Measurements from ENCODE around the gene PPP2R2C.

Gene PPP2R2C

DNA sequence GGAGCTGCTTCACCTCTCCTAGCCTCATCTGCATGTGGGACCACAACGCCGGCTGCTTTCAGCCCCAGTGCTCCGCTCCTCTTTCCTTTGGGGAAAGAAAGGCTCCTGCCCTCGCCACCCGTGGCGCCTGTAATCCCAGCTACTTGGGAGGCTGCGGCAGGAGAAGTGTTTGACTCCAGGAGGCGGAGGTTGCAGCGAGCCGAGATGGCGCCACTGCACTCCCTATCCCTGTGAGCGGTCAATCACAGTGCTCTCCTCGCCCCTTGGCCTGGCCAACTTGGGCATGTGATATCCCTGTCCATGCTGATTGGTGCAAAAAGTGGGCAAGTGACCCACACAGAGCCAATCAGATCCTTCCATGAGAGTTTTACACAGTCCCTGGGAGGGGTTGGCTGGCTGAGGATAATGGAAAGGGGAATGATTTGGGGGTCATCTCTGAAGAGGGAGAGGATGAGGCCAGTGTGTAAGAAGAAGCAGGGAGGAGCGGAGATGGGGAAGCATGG lies 146.6 kb downstream of the PPP2R2C start:
- CTCF ChIA-PET, result interaction anchor here (6.1 kb wide), 1 partner anchor 75 kb away, joined by 87 read pairs; no protein-coding TSS in a partner anchor
- POLR2A ChIA-PET (ENCODE audit: low non-redundant PET), result no interaction called here

DNA sequence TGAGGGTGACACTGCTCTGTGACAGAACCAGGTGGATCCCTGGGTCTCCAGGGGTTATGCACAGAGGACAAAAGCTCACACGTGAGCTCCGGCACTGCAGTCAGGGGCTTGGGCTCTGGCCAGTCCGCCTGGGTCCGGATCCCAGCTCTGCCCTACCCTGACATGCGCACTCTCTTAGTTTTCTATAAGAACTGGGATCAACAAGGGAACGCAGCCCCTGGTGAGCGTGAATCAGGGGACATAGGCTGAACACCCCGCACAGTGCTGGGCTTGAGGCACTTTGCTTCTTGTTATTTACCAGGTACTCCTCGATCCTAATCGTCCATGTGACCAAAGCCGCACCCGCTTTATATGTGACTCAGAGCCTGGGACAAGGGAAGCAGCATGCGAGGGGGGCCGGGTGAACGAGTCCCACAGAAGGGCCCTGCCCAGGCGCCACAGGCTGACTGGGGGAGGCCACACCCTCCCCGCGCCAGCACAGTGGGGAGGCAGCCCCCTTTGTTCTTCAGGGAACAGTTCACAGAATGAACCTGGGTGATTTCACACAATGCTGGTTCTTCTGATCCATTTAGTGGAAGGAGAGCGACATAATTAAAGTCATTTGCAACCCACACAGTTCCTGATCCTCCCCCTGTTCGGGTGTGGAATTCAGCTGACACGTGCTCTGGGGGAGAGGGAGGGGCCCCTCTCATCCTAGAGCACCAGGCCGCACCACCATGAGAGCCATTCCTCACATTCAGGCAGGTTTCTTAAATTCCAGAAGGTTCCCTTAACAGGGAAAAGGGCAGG lies 147.2 kb downstream of the PPP2R2C start:
- peak; percentile 8 for DNase-seq (ENCODE audit: low spot score)
- POLR2A ChIA-PET (ENCODE audit: low non-redundant PET), result no interaction called here
- no peak overlapping the region for H3K27ac ChIP-seq
- CTCF ChIA-PET, result interaction anchor here (6.1 kb wide), 1 partner anchor 75 kb away, joined by 87 read pairs; no protein-coding TSS in a partner anchor
- TF ChIP-seq, protein P1, sequence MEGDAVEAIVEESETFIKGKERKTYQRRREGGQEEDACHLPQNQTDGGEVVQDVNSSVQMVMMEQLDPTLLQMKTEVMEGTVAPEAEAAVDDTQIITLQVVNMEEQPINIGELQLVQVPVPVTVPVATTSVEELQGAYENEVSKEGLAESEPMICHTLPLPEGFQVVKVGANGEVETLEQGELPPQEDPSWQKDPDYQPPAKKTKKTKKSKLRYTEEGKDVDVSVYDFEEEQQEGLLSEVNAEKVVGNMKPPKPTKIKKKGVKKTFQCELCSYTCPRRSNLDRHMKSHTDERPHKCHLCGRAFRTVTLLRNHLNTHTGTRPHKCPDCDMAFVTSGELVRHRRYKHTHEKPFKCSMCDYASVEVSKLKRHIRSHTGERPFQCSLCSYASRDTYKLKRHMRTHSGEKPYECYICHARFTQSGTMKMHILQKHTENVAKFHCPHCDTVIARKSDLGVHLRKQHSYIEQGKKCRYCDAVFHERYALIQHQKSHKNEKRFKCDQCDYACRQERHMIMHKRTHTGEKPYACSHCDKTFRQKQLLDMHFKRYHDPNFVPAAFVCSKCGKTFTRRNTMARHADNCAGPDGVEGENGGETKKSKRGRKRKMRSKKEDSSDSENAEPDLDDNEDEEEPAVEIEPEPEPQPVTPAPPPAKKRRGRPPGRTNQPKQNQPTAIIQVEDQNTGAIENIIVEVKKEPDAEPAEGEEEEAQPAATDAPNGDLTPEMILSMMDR (conservative IDR thresholded peaks at IDR 0.05; ENCODE audit: low read depth), result no peak

More for the DNA sequence above, 146.6 kb downstream of the PPP2R2C start:
- no peak overlapping the region for H3K27ac ChIP-seq
- no peak for DNase-seq (ENCODE audit: low spot score)
- TF ChIP-seq, protein P1 (conservative IDR thresholded peaks at IDR 0.05; ENCODE audit: low read depth), result no peak

DNA sequence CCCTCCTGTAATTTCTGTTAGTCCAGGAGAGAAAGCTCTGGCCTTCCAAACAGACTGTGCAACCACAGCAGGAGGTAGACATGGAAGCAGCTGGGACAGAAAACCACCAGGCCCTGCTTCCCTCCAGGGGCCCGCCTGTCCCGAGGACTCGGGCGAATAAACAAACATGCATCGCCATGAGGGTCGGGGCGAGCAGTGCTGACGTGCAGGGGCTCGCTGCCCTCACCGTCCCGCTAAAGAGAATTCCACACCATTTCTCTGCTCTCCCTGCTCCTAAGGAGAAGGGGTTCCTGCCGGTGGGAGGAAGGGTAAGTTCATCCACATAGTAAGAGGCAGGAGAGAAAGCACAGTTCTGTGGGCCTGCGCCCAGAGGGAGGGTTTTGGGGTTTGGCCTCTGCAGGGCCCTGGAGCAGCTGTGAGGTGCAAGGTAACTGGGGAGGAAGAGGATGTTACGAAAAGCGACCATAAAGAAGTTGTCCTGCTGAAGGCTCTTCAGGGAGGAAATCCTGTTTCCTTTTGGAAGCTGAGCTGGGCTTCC lies 147.9 kb downstream of the PPP2R2C start:
- H3K27ac ChIP-seq, result no peak overlapping the region
- CTCF ChIA-PET, result no interaction called here
- POLR2A ChIA-PET (ENCODE audit: low non-redundant PET), result no interaction called here
- no peak for DNase-seq (ENCODE audit: low spot score)
- TF ChIP-seq, protein P1 (conservative IDR thresholded peaks at IDR 0.05; ENCODE audit: low read depth), result no peak

DNA sequence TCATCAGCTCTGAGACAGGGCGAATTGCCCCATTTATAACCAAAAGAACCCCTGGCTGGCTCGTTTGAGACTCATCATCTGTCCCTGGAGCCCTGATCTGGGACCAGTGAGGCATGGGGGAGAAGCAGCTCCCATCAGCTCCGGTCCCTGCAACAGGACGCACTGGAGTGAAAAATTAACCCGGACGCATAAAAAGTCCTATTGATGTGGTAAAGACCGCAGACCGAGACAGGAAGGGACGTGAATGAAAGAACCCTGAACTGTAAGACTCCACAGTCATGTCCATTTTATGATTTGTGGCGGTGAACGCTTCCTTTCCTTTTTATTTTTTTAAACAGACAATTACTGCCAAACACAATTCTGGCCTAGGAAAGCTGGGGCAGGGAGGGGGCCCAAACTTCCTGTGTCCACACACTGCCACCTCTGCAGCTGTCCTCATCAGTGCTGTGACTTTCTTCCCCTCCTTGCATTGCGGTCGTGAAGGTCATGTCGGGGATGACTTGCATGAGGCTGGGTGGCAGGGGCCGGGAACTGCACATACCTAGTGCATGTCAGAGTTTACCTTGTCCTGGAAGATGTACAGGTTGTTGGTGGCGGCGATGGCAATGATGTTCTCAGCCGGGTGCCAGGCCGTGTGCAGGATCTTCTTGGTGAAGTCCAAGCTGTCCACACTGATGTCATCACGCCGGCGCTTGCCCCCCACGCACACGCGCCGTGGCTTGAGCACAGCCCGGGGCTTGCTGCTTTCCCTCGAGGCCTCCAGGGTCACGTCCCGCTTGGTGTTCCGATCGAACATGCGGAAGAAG lies 149.4 kb downstream of the PPP2R2C start:
- H3K27ac ChIP-seq, result no peak overlapping the region
- TF ChIP-seq, protein P1 (conservative IDR thresholded peaks at IDR 0.05; ENCODE audit: low read depth), result no peak
- POLR2A ChIA-PET (ENCODE audit: low non-redundant PET), result no interaction called here
- CTCF ChIA-PET, result no interaction called here
- DNase-seq (ENCODE audit: low spot score), result no peak

DNA sequence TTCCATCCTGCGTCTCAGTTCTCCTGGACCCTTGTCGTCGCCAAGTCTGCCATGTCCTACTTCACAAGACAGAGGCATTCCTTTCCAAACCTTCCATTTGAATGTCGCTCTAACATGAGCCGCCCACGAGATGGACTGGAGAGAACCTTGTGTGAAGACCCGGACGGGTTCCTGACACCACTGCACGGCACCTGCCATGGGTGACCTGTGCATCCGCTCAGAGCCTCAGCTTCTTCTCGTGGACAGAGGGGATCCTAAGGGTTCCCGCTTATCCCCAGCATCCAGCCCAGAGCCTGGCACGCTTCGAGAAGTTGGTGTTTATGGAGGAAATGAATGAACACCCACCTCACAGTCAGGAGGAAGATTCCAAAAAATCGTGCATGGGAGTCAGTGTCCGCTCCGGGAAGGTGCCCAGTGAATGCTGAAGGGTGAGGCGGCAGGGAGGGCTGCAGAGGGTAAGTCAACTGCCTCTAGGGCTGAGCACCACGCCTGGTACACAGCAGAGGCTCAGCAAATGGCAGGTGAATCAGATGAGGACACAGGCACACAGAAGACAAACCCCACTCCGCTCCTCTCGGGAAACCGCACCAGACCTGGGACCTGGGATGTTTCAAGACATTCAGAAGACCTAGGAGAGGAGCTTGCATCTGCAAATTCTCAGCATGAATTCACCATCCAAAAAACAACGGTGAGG lies 150.2 kb downstream of the PPP2R2C start:
- ChIA-PET POLR2A (ENCODE audit: low non-redundant PET) (no interaction called here), CTCF (interaction anchor here (0.9 kb wide), 1 partner anchor 71 kb away, joined by 3 read pairs; no protein-coding TSS in a partner anchor)
- no peak overlapping the region for H3K27ac ChIP-seq
- no peak for DNase-seq (ENCODE audit: low spot score)
- TF ChIP-seq, protein P1 (conservative IDR thresholded peaks at IDR 0.05; ENCODE audit: low read depth), result no peak

DNA sequence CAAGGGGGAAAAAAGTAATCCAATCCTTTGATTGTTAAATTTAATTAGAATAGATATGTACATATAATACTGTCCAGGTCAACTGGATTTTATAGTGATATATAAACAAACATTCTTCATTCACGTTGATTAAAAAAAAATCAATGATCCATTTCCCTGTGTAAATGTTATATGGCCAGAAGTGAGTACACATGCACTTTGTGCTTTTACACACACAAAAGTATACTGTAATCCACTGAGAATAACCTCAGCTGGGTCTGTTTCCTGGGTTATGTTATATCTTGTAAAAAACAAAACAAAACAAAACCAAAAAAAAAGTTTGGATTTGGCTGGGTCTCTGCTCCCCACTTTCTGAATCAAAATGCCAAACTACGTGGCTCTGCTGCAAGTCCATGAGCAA lies 151.1 kb downstream of the PPP2R2C start:
- CTCF ChIA-PET, result interaction anchor here (0.7 to 1.3 kb wide), 3 partner anchors 70 to 1934 kb away, joined by 3 to 6 read pairs (median 3); partner anchors contain the start of gene NSG1
- POLR2A ChIA-PET (ENCODE audit: low non-redundant PET), result no interaction called here
- TF ChIP-seq, protein P1 (conservative IDR thresholded peaks at IDR 0.05; ENCODE audit: low read depth), result no peak

More for the DNA sequence above, 151.1 kb downstream of the PPP2R2C start:
- H3K27ac ChIP-seq, result no peak overlapping the region
- DNase-seq (ENCODE audit: low spot score), result no peak

All from RWPE1 (cell line).